Measurements from ENCODE around the gene ATP4B.

Gene ATP4B

DNA sequence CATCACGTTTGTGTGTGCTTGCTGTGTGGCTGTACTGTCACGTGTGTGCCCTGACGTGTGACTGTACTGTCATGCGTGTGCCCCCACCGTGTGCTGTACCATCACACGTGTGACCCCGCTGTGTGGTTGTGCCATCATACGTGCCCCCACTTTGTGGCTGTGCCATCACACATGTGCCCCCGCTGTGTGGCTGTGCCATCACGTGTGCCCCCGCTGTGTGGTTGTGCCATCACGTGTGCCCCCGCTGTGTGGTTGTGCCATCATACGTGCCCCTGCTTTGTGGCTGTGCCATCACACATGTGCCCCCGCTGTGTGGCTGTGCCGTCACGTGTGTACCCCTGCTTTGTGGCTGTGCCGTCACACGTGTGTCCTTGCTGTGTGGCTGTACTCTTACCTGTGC lies 47.7 kb downstream of the ATP4B start:
- DNase-seq (ENCODE audit: low read depth), result no peak
- TF ChIP-seq, protein P1, sequence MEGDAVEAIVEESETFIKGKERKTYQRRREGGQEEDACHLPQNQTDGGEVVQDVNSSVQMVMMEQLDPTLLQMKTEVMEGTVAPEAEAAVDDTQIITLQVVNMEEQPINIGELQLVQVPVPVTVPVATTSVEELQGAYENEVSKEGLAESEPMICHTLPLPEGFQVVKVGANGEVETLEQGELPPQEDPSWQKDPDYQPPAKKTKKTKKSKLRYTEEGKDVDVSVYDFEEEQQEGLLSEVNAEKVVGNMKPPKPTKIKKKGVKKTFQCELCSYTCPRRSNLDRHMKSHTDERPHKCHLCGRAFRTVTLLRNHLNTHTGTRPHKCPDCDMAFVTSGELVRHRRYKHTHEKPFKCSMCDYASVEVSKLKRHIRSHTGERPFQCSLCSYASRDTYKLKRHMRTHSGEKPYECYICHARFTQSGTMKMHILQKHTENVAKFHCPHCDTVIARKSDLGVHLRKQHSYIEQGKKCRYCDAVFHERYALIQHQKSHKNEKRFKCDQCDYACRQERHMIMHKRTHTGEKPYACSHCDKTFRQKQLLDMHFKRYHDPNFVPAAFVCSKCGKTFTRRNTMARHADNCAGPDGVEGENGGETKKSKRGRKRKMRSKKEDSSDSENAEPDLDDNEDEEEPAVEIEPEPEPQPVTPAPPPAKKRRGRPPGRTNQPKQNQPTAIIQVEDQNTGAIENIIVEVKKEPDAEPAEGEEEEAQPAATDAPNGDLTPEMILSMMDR (conservative IDR thresholded peaks at IDR 0.05; ENCODE audit: low read depth, low read length), result no peak
- no peak overlapping the region for H3K4me3 ChIP-seq (ENCODE audit: low read depth, low read length)

DNA sequence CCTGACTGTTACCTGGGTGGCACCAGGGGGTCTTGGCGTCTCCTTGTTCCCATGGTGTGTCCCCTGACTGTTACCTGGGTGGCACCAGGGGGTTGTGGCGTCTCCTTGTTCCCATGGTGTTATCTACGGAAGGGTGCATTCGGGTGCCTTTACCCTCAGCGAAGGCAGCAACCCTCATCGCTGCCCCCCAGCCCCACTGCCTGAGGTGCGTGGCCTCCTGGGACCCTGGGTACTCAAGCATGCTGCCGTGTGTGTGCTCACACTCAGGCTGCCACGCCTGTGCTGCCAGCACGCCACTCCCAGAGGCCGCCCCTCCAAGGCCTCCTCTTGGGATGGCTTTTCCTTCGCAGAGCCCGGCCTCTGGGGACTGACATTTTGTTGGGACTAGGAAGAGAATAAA lies 48.4 kb downstream of the ATP4B start:
- H3K4me3 ChIP-seq (ENCODE audit: low read depth, low read length), result no peak overlapping the region
- TF ChIP-seq, protein P1 (conservative IDR thresholded peaks at IDR 0.05; ENCODE audit: low read depth, low read length), result no peak
- DNase-seq (ENCODE audit: low read depth), result no peak

DNA sequence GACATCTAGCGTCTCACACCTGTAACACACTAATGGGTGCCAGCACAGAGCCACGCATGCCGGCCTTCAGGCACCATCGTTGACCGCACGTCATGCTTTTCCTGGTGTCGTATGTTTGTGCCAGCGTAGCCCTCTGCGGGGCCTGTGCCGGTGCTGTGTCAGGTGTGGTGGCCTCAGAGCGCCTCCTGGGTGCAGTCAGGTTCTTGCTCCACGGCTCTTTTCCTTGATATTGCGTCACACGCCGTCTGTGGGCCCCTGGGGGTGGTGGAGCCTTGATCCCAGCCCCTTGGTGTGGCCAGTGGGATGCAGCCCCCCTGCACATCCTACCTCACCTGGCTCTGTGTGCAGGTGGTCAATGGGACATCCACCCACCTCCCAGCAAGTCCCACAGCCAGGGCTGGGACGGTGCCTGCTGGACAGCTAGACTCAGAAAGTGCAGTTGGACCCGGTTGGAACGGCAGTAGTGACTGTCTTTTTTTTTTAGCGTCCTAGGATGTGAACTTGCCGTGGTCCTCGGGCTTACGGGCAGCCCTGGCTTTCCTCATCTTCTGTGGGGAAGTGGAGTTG lies 48.9 kb downstream of the ATP4B start:
- TF ChIP-seq, protein P1 (conservative IDR thresholded peaks at IDR 0.05; ENCODE audit: low read depth, low read length), result no peak
- H3K4me3 ChIP-seq (ENCODE audit: low read depth, low read length), result no peak overlapping the region
- no peak for DNase-seq (ENCODE audit: low read depth)

DNA sequence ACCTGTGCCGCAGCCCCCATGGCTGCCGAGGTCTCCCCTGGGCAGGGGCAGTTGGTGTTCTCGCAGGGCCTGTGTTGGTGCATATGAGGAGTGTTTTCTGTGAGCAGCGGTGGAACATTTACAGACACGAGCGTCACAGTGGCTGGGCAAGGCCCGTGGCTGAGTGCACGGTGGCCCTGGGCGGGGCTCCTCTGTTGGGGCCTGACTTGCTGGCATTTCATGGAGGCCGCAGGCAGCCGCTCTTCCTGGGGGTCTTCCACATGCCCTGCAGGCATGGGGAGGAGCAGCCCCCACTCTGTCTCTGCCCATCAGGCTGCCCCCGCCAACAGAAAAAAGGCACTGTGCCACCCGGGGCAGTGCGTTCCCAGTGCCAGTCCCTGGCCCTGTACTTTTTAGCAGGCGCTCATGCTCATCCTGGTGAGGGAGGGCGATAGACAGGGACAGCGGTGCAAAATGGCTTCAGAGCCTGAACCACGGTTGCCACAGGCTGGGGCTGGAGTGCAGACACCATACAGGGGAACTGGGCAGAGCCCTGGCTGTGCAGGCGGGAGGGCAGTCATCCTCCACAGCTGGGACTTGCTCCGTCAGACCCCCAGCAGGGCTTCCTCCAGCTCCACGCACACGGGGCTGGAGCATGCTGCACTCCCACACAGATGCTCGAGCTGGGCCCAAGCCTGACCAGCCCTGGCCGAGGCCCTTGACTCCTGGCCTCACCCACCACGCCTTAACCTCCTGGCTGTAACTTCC lies 49.9 kb downstream of the ATP4B start:
- DNase-seq (ENCODE audit: low read depth), result peak; percentile 30
- TF ChIP-seq, protein P1 (conservative IDR thresholded peaks at IDR 0.05; ENCODE audit: low read depth, low read length), result no peak
- no peak overlapping the region for H3K4me3 ChIP-seq (ENCODE audit: low read depth, low read length)

DNA sequence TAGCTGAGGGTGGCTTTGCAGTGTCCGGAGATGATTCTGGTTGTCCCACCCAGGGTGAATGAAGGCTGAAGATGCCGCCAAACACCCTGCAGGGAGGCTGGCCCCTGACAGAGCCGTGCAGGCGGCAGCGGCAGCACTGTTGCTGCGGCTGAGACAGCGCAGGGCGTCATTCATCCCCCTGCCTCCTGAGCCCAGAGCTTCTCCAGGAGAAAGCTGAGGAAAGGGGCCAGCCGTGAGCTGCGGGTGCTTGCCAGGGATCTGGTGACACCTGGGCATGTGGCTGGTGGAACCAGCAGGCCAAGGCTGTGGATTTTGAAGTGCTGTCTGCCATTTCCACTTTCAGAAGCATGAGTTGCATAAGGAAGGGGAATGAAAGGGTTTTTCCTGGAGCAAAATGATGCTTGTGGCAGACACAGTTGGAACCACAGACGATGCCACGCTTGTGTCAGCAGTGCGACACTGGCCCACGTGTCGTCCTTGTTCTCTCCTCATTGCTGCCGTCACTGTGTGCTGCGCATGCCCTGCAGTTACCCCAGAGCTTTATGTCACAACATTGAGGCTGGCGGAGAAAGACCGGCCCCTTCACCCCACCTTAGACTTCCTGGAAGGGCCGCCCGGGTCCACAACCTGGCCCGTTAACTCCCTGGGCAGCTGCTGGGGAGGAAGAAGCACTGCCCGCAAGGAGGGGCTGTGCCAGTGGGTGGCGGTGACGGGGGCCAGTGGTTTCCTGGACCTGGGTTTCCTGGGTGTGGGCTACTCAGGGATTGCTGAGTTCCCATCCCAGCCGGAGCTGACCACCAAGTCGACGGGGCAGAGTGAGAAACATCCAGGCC lies 50.7 kb downstream of the ATP4B start:
- no peak for DNase-seq (ENCODE audit: low read depth)
- TF ChIP-seq, protein P1 (conservative IDR thresholded peaks at IDR 0.05; ENCODE audit: low read depth, low read length), result no peak
- no peak overlapping the region for H3K4me3 ChIP-seq (ENCODE audit: low read depth, low read length)

DNA sequence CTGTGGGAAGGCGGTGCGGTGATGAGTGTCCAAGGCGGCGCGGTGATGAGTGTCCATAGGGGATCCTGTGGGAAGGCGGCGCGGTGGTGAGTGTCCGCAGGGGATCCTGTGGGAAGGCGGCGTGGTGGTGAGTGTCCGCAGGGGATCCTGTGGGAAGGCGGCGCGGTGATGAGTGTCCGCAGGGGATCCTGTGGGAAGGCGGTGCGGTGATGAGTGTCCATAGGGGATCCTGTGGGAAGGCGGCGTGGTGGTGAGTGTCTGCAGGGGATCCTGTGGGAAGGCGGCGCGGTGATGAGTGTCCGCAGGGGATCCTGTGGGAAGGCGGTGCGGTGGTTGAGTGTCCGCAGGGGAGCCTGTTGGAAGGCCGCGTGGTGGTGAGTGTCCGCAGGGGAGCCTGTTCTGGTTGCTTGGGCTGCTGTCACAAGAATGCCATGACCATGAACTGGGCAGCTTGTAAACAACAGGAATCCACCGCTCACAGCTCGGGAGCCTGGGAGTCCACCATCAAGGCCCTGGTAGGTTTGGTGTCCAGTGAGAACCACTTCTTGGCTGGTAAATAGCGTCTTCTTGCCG lies 52.0 kb downstream of the ATP4B start:
- no peak overlapping the region for H3K4me3 ChIP-seq (ENCODE audit: low read depth, low read length)
- TF ChIP-seq, protein P1 (conservative IDR thresholded peaks at IDR 0.05; ENCODE audit: low read depth, low read length), result no peak
- DNase-seq (ENCODE audit: low read depth), result no peak

Data from choroid plexus epithelial cell (primary cell).